ENCODE results near the gene SGIP1. TPM values are rescaled to one million over a fixed set of nuclear protein-coding genes. Genes with fewer than 3 reads are reported as not detected.

Gene SGIP1
- total RNA-seq, 1 experiment from 2014 or later: 1.6 TPM

DNA sequence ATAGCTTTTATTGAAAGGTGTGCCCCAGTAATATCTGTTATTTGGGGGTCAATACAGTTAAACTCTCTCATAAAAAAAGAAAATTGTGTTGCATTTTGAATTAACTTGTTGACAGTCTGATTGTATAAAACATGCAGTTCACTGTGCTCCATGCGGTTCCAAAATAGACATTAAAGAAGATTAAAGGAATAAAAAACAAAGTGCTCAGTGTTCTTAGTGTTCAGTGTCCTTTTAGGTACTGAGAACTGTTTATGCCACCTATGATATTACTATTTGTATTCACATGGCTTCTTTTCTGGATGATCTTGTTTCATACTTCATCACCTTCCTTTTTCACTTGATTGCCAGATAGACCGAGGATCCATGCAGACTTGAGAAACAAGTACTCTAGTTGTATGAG is 15.3 kb upstream of the SGIP1 start:
- H3K9me3 ChIP-seq (ENCODE audit: low read depth, low read length, poor library complexity, severe bottlenecking): no peaks in the 10 kb centered on the region
- H3K4me1 ChIP-seq (ENCODE audit: insufficient read depth, low read length, poor library complexity, severe bottlenecking): no peaks in the 10 kb centered on the region
- ChIA-PET POLR2A (ENCODE audit: low non-redundant PET) (no interaction called here), CTCF (interaction anchor here (1.0 kb wide), 1 partner anchor 14 kb away, joined by 4 read pairs; no protein-coding TSS in a partner anchor)
- TF ChIP-seq, protein P1, sequence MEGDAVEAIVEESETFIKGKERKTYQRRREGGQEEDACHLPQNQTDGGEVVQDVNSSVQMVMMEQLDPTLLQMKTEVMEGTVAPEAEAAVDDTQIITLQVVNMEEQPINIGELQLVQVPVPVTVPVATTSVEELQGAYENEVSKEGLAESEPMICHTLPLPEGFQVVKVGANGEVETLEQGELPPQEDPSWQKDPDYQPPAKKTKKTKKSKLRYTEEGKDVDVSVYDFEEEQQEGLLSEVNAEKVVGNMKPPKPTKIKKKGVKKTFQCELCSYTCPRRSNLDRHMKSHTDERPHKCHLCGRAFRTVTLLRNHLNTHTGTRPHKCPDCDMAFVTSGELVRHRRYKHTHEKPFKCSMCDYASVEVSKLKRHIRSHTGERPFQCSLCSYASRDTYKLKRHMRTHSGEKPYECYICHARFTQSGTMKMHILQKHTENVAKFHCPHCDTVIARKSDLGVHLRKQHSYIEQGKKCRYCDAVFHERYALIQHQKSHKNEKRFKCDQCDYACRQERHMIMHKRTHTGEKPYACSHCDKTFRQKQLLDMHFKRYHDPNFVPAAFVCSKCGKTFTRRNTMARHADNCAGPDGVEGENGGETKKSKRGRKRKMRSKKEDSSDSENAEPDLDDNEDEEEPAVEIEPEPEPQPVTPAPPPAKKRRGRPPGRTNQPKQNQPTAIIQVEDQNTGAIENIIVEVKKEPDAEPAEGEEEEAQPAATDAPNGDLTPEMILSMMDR (conservative IDR thresholded peaks at IDR 0.05; ENCODE audit: low read depth, low read length): no peak
- TF ChIP-seq EZH2 (IDR thresholded peaks at IDR 0.05; ENCODE audit: borderline replicate concordance, low read depth, low read length, poor library complexity, severe bottlenecking): no peak
- no peak overlapping the region for H3K4me3 ChIP-seq (ENCODE audit: low read depth, low read length, poor library complexity, severe bottlenecking)
- no peaks in the 10 kb centered on the region for H3K27me3 ChIP-seq (replicated peaks; ENCODE audit: insufficient read depth, low read depth, low read length, poor library complexity)
- no peaks in the 10 kb centered on the region for H3K36me3 ChIP-seq (ENCODE audit: insufficient read depth, low read length, poor library complexity, severe bottlenecking)
- no peak for DNase-seq (ENCODE audit: low spot score)
- no peak overlapping the region for H3K27ac ChIP-seq (ENCODE audit: low read depth, low read length, poor library complexity, severe bottlenecking)
- BruUV-seq (replicated peaks): no TSS peak
- intact Hi-C loops (cut with micrococcal nuclease; ENCODE audit: unreplicated experiment): no loop called here

DNA sequence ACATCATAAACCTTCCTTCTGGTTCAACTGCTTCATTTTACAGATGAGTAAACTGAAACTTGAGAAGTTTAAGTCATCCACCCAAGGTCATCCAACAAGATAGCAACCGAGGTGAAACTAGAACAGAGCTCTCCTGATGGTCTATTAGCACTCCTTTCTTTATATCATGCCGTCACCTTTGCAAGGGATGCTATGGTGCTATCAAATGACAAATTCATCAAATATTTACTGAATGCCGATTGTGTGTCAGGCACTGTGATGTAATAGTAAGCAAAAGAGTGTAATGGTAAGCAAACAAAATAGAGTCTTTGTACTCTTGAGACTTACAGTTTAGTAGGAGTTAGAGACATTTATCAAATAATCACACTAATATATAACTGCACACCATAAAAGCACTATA is 14.0 kb upstream of the SGIP1 start:
- Histone ChIP-seq H3K27me3 (replicated peaks; ENCODE audit: insufficient read depth, low read depth, low read length, poor library complexity) (no peaks in the 10 kb centered on the region), H3K4me1 (ENCODE audit: insufficient read depth, low read length, poor library complexity, severe bottlenecking) (no peaks in the 10 kb centered on the region), H3K4me3 (ENCODE audit: low read depth, low read length, poor library complexity, severe bottlenecking) (no peak overlapping the region), H3K9me3 (ENCODE audit: low read depth, low read length, poor library complexity, severe bottlenecking) (no peaks in the 10 kb centered on the region), H3K27ac (ENCODE audit: low read depth, low read length, poor library complexity, severe bottlenecking) (no peak overlapping the region), H3K36me3 (ENCODE audit: insufficient read depth, low read length, poor library complexity, severe bottlenecking) (no peaks in the 10 kb centered on the region)
- intact Hi-C loops (cut with micrococcal nuclease; ENCODE audit: unreplicated experiment): no loop called here
- ChIA-PET POLR2A (ENCODE audit: low non-redundant PET) (no interaction called here), CTCF (no interaction called here)
- TF ChIP-seq, protein P1 (conservative IDR thresholded peaks at IDR 0.05; ENCODE audit: low read depth, low read length): no peak
- no peak for TF ChIP-seq EZH2 (IDR thresholded peaks at IDR 0.05; ENCODE audit: borderline replicate concordance, low read depth, low read length, poor library complexity, severe bottlenecking)
- DNase-seq (ENCODE audit: low spot score): no peak
- BruUV-seq (replicated peaks): no TSS peak

DNA sequence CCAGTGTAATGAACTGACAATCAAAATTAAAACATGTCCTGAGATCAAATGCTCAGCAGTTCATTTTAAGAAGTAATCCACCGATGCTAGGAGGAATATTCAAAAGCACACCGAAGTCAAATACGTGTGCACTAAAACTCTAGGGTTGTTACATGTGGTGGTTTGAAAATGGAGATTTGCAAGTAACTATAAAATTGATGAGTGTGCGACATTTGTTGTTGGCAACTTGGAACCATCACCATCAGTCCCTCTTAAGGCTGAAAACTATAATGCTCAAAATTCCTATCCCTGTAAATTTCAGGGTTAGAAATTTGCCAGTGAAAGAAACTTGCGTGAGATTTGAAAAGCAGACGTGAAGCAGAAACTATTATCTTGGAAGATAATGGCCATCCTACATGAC is 13.3 kb upstream of the SGIP1 start:
- TF ChIP-seq, protein P1 (conservative IDR thresholded peaks at IDR 0.05; ENCODE audit: low read depth, low read length): no peak
- TF ChIP-seq EZH2 (IDR thresholded peaks at IDR 0.05; ENCODE audit: borderline replicate concordance, low read depth, low read length, poor library complexity, severe bottlenecking): no peak
- no peak for DNase-seq (ENCODE audit: low spot score)
- Histone ChIP-seq H3K36me3 (ENCODE audit: insufficient read depth, low read length, poor library complexity, severe bottlenecking) (no peaks in the 10 kb centered on the region), H3K27me3 (replicated peaks; ENCODE audit: insufficient read depth, low read depth, low read length, poor library complexity) (no peaks in the 10 kb centered on the region), H3K27ac (ENCODE audit: low read depth, low read length, poor library complexity, severe bottlenecking) (no peak overlapping the region), H3K9me3 (ENCODE audit: low read depth, low read length, poor library complexity, severe bottlenecking) (no peaks in the 10 kb centered on the region), H3K4me1 (ENCODE audit: insufficient read depth, low read length, poor library complexity, severe bottlenecking) (no peaks in the 10 kb centered on the region), H3K4me3 (ENCODE audit: low read depth, low read length, poor library complexity, severe bottlenecking) (no peak overlapping the region)
- no TSS peak for BruUV-seq (replicated peaks)
- intact Hi-C loops (cut with micrococcal nuclease; ENCODE audit: unreplicated experiment): no loop called here
- CTCF ChIA-PET: no interaction called here
- POLR2A ChIA-PET (ENCODE audit: low non-redundant PET): no interaction called here
